Stimulated activated CD4-positive, alpha-beta T cell treated with anti-CD3 and anti-CD28 coated beads, TNF-alpha, amount 100 ng/mL, for 48 hours (primary cell): ENCODE results near the gene VSIG8.

Experiments
- DNase-seq, 3 donors: peaks; one replicate each; pipeline ENCODE4 v3.0.0-alpha.2; 2020; ENCODE audit warnings: low read depth in 3 of 3

Gene VSIG8

DNA sequence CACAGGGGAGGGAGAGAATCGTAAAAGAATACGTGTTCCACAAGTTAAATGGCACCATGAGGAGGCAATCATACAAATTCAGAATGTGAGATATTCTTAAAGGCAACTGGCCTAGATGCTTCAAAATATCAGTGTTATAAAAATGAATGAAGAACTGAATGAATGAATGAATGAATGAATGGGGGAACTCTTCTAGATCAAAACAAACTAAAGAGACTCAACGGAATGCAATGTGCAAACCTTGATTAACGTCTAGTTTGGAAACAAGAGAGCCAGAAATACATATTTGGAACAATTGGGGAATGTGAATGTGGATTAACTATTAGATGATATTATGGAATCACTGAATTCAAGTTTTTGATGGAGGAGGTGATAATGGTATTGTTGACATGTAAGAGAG lies 20.7 kb upstream of the VSIG8 start:
- no peak for DNase-seq

DNA sequence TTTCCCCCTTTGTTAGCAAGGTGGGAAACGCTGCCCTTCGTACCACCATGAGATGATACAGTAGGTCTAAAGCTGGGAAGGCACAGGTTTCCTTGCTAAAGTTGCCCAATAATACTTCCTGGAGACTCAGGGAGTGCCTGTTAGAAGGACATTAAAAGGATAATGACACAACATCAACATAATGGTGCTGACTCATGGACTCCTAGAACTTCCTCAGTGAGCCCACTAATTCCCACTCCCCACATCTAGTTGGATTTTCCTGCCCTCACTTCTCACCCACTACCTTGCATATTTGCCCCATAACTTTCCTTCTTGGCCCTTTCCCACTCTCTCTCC lies 20.0 kb upstream of the VSIG8 start:
- no peak for DNase-seq

- no peak for DNase-seq
Measured at GRCh38 chr1:159881622-159882526, 19.4 kb upstream of the VSIG8 start.

DNA sequence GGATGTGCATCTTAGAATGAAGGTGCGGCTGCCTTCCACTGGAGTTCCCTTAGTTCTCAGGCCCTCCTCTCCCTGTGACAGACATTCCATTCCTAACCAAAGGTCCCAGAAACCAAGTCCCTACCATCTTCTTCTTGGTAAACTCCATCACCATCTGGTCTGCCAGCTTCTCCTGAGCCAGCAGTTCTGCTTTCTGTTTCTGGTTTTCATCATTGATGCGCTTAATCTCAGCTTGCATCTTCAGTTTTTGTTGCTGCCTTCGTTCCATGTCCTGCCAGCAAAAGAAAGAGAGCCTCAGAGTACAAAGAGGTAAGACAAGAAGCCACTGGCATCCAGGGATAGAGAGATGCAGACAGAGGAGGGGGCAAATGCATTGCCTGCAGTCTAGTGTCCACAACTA lies 18.0 kb upstream of the VSIG8 start:
- no peak for DNase-seq

- DNase-seq: no peak
Measured at GRCh38 chr1:159879977-159880376, 17.5 kb upstream of the VSIG8 start.

GRCh38 chr1:159879136-159879535 lies 16.7 kb upstream of the VSIG8 start:
- DNase-seq: no peak

DNA sequence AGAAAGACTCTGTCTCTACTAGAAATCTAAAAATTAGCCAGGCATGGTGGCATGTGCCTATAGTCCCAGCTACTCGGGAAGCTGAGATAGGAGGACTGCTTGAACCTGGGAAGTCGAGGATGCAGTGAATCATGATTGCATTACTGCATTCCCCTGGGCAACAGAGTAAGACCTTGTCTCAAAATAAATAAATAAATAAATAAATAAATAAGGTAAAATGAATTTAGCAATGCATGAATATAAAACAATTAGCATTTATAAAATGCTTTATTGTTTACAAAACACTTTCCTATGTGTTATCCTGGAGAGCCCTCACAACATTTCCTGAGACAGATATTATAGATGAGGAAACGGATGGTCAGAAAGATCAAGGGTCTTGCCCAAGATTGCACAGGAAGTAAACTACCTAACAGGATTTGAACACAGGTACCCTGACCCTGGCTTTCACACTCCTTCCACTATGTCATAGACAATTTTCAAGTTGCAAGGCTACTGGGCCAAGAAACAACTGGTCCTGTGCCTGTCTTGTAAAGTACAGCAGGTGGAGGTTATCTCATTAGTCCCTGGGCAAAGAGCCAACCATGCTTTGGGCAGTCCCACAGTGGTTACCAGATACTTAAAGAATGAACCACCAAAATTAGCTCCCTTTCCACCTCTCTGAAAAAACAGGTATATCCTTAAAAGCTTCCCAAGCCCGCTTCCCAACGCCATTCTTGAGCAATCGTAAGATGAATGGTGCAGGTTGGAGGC lies 15.4 kb upstream of the VSIG8 start:
- DNase-seq: no peak

GRCh38 chr1:159873530-159874143 lies 11.2 kb upstream of the VSIG8 start:
- no peak for DNase-seq

- DNase-seq: no peak
Measured at GRCh38 chr1:159872891-159873290, 10.4 kb upstream of the VSIG8 start.

- no peak for DNase-seq
Measured at GRCh38 chr1:159870704-159871103, 8.2 kb upstream of the VSIG8 start.

DNA sequence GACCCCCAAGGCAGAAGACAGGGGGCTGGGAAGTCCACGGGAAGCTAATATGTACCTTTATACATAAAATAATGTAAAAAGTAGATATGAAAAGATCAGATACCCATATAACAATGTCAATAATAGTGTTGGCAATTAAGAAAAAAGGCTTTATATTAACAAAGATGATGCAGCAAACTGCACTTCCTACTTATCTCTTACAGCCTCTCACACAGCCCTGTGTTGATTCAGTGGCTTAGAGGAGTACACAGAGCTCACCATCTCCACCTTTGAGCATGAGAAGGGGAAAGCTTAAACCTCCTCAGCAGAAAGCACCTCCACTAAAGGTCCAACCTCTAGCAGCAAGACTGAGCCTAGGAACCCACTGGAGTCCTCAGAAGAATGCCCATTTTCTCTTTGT lies 7.2 kb upstream of the VSIG8 start:
- DNase-seq: no peak

- DNase-seq: no peak
Measured at GRCh38 chr1:159869173-159869572, 6.7 kb upstream of the VSIG8 start.

- DNase-seq: no peak
Measured at GRCh38 chr1:159868766-159869165, 6.3 kb upstream of the VSIG8 start.

DNA sequence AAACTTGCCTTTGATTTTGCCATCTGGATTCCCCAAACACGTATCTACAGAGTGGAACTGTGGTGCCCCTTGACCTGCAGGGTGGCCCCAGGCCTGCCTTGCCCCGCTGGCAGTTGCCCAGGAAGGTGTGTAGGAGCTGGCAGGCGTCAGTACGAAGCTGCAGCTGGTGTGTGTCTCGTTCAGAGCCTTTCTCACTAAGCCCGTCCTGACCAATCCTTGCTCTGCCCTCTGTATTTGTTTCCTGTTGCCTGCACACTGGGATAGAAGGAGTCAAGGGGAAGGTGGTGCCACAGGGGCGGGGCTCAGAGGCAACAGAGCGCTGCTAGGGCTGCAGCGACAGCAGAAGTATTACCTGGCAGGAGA lies 5.2 kb upstream of the VSIG8 start:
- no peak for DNase-seq

GRCh38 chr1:159866905-159867663 lies 4.6 kb upstream of the VSIG8 start:
- no peak for DNase-seq

GRCh38 chr1:159866066-159866465 lies 3.6 kb upstream of the VSIG8 start:
- DNase-seq: no peak

GRCh38 chr1:159864262-159864661 lies 1.8 kb upstream of the VSIG8 start:
- no peak for DNase-seq

GRCh38 chr1:159862031-159862430 lies 426 bp downstream of the VSIG8 start:
- no peak for DNase-seq

- DNase-seq: no peak
Measured at GRCh38 chr1:159861218-159861617, 1.2 kb downstream of the VSIG8 start.

DNA sequence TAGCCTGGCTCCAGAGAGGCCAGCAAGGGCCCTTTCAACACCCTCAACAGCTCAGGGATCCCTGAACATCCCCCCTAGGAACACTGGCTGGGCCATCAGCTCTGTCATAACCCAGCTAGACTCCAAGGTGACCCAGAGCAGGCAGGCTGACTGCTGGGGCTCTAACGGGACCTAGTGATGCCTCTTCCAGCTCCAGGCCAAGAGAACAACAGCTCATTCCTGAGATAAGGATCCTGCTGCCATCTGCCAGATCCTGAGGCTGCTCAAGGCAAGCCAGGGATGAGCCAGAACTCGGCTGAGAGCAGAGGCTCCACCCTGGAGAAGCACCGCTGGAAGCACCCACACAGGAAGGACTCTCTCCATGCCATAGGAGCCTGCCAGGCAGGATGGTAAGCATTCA lies 2.0 kb downstream of the VSIG8 start:
- no peak for DNase-seq

- no peak for DNase-seq
Measured at GRCh38 chr1:159859767-159860322, 2.6 kb downstream of the VSIG8 start.

- DNase-seq: no peak
Measured at GRCh38 chr1:159857889-159858288, 4.6 kb downstream of the VSIG8 start.
